ENCODE results near the gene DHX9.

Gene DHX9
- long read RNA-seq, full-length matches to known transcripts: 256 of 348 reads
- long read RNA-seq, partial matches to known transcripts: 50 of 348 reads
- long read RNA-seq, other reads (novel, unspliced or antisense): 42 of 348 reads

- no peaks in the 10 kb centered on the region for H3K27me3 ChIP-seq (ENCODE audit: insufficient read depth, poor library complexity, severe bottlenecking)
- peak; percentile 87 to 91 for DNase-seq (ENCODE audit: low read depth in 1 of 2, low spot score in 1 of 2)
- TF ChIP-seq REST (IDR thresholded peaks at IDR 0.05; ENCODE audit: insufficient replicate concordance, low read depth): peak; percentile 61
- no peak for TF ChIP-seq CTCF (IDR thresholded peaks at IDR 0.05; ENCODE audit: insufficient read depth, low read length)
- TF ChIP-seq GABPA (IDR thresholded peaks at IDR 0.05; ENCODE audit: low read depth): no peak; the same call in 1 of the 2 replicates
- peak; percentile 36; the same call in 1 of the 2 replicates for TF ChIP-seq SPI1 (IDR thresholded peaks at IDR 0.05; ENCODE audit: borderline replicate concordance, low read depth)
- TF ChIP-seq POLR2AphosphoS5 (IDR thresholded peaks at IDR 0.05; ENCODE audit: low read depth): peak; percentile 98
- H3K27ac ChIP-seq (replicated peaks): peak within 1 kb of the TSS; percentile 90
- H3K4me3 ChIP-seq (replicated peaks; ENCODE audit: insufficient read depth, low read length): peak within 1 kb of the TSS; percentile 66
Measured at GRCh38 chr1:182839209-182840066, at the start of gene DHX9. Gene DHX9 (plus strand): TSS chr1:182839347. CDS start chr1:182842567, 3,220 bp downstream.

- H3K27me3 ChIP-seq (ENCODE audit: insufficient read depth, poor library complexity, severe bottlenecking): no peaks in the 10 kb centered on the region
- no peak for DNase-seq (ENCODE audit: low read depth in 1 of 2, low spot score in 1 of 2)
- no peak overlapping the region for H3K4me3 ChIP-seq (replicated peaks; ENCODE audit: insufficient read depth, low read length)
- no peak for TF ChIP-seq SPI1 (IDR thresholded peaks at IDR 0.05; ENCODE audit: borderline replicate concordance, low read depth)
- no peak for TF ChIP-seq POLR2AphosphoS5 (IDR thresholded peaks at IDR 0.05; ENCODE audit: low read depth)
- no peak for TF ChIP-seq CTCF (IDR thresholded peaks at IDR 0.05; ENCODE audit: insufficient read depth, low read length)
- TF ChIP-seq GABPA (IDR thresholded peaks at IDR 0.05; ENCODE audit: low read depth): no peak
- TF ChIP-seq REST (IDR thresholded peaks at IDR 0.05; ENCODE audit: insufficient replicate concordance, low read depth): no peak
- no peak overlapping the region for H3K27ac ChIP-seq (replicated peaks)
Measured at GRCh38 chr1:182791281-182792179, 47.6 kb upstream of the DHX9 start.

- H3K27me3 ChIP-seq (ENCODE audit: insufficient read depth, poor library complexity, severe bottlenecking): no peaks in the 10 kb centered on the region
- H3K4me3 ChIP-seq (replicated peaks; ENCODE audit: insufficient read depth, low read length): no peak overlapping the region
- TF ChIP-seq GABPA (IDR thresholded peaks at IDR 0.05; ENCODE audit: low read depth) (no peak), POLR2AphosphoS5 (IDR thresholded peaks at IDR 0.05; ENCODE audit: low read depth) (no peak), REST (IDR thresholded peaks at IDR 0.05; ENCODE audit: insufficient replicate concordance, low read depth) (no peak), CTCF (IDR thresholded peaks at IDR 0.05; ENCODE audit: insufficient read depth, low read length) (no peak), SPI1 (IDR thresholded peaks at IDR 0.05; ENCODE audit: borderline replicate concordance, low read depth) (no peak)
- no peak for DNase-seq (ENCODE audit: low read depth in 1 of 2, low spot score in 1 of 2)
- H3K27ac ChIP-seq (replicated peaks): peak overlapping the region; percentile 65
Measured at GRCh38 chr1:182794091-182794490, 45.1 kb upstream of the DHX9 start.

Data from HL-60 (cell line).